H9 (cell line): ENCODE measurements around the gene SIGLEC9. TPM values are rescaled to one million over a fixed set of nuclear protein-coding genes. Genes with fewer than 3 reads are reported as not detected.

Source experiments
- DNase-seq: peaks from one replicate; pipeline ENCODE4 v3.0.0-alpha.2; 2017
- H2AFZ ChIP-seq: one replicate; pipeline ENCODE4 v1.6.1; 2013; ENCODE audit warnings: mild to moderate bottlenecking, low read length, control low read depth, moderate library complexity
- H2AK5ac ChIP-seq: 2 replicates; pipeline ENCODE4 v1.6.1; 2013; ENCODE audit warnings: low read length, control low read depth, mixed read lengths; ENCODE audit not compliant: insufficient read length
- H2BK120ac ChIP-seq: one replicate; pipeline ENCODE4 v1.6.1; 2013; ENCODE audit warnings: low read depth, mild to moderate bottlenecking, low read length, control low read depth, inconsistent platforms; ENCODE audit not compliant: poor library complexity, severe bottlenecking
- H2BK12ac ChIP-seq: 2 replicates; pipeline ENCODE4 v1.6.1; 2013; ENCODE audit warnings: low read length, control low read depth, mixed read lengths, low read depth; ENCODE audit not compliant: insufficient read length
- H2BK15ac ChIP-seq: 2 replicates; pipeline ENCODE4 v1.6.1; 2013; ENCODE audit warnings: low read depth, low read length, control low read depth
- H2BK20ac ChIP-seq: one replicate; pipeline ENCODE4 v1.6.1; 2013; ENCODE audit warnings: low read depth, mild to moderate bottlenecking, low read length, control low read depth, inconsistent platforms; ENCODE audit not compliant: poor library complexity, severe bottlenecking
- H2BK5ac ChIP-seq: 2 replicates; pipeline ENCODE4 v1.6.1; 2013; ENCODE audit warnings: low read length, control low read depth, mixed read lengths; ENCODE audit not compliant: insufficient read length
- H3K14ac ChIP-seq: 2 replicates; pipeline ENCODE4 v1.6.1; 2013; ENCODE audit warnings: low read length, control low read depth; ENCODE audit not compliant: insufficient read depth
- H3K18ac ChIP-seq: 2 replicates; pipeline ENCODE4 v1.6.1; 2013; ENCODE audit warnings: low read depth, mild to moderate bottlenecking, mixed read lengths, low read length, control low read depth; ENCODE audit not compliant: insufficient read length
- H3K23ac ChIP-seq: 2 replicates; pipeline ENCODE4 v1.6.1; 2013; ENCODE audit warnings: low read length, control low read depth, mixed read lengths, low read depth; ENCODE audit not compliant: insufficient read length
- H3K23me2 ChIP-seq: 2 replicates; pipeline ENCODE4 v1.6.1; 2013; ENCODE audit warnings: low read depth, mild to moderate bottlenecking, mixed read lengths, low read length, control low read depth; ENCODE audit not compliant: insufficient read length, poor library complexity, severe bottlenecking
- H3K27ac ChIP-seq: 2 replicates; pipeline ENCODE4 v1.5.1; 2013; ENCODE audit warnings: low read length, control low read depth, mixed read lengths, low read depth; ENCODE audit not compliant: insufficient read length
- H3K27me3 ChIP-seq: 2 replicates; pipeline ENCODE4 v1.6.1; 2013; ENCODE audit warnings: low read length, control low read depth, inconsistent platforms; ENCODE audit not compliant: insufficient read depth
- H3K4ac ChIP-seq: 2 replicates; pipeline ENCODE4 v1.6.1; 2013; ENCODE audit warnings: low read depth, mild to moderate bottlenecking, control low read depth, inconsistent platforms, low read length, moderate library complexity
- H3K4me1 ChIP-seq: 2 replicates; pipeline ENCODE4 v1.6.1; 2013; ENCODE audit warnings: low read length, control low read depth, inconsistent platforms; ENCODE audit not compliant: insufficient read depth
- H3K4me2 ChIP-seq: 2 replicates; pipeline ENCODE4 v1.6.1; 2013; ENCODE audit warnings: low read length, control low read depth, mixed read lengths; ENCODE audit not compliant: insufficient read length, insufficient read depth
- H3K56ac ChIP-seq: 2 replicates; pipeline ENCODE4 v1.6.1; 2013; ENCODE audit warnings: low read depth, mild to moderate bottlenecking, mixed read lengths, low read length, control low read depth; ENCODE audit not compliant: insufficient read length
- H3K79me1 ChIP-seq: 2 replicates; pipeline ENCODE4 v1.6.1; 2013; ENCODE audit warnings: low read depth, mild to moderate bottlenecking, moderate library complexity, low read length, control low read depth, inconsistent platforms; ENCODE audit not compliant: insufficient read depth, poor library complexity, severe bottlenecking
- H3K79me2 ChIP-seq: 2 replicates; pipeline ENCODE4 v1.6.1; 2013; ENCODE audit warnings: low read length, control low read depth, inconsistent platforms; ENCODE audit not compliant: insufficient read depth
- H3K9ac ChIP-seq: 2 replicates; pipeline ENCODE4 v1.6.1; 2013; ENCODE audit warnings: low read length, control low read depth, mixed read lengths; ENCODE audit not compliant: insufficient read length; ENCODE audit errors: extremely low read depth
- H3K9me3 ChIP-seq: one replicate; pipeline ENCODE4 v1.6.1; 2013; ENCODE audit warnings: low read depth, low read length, inconsistent platforms; ENCODE audit not compliant: control insufficient read depth
- H3T11ph ChIP-seq: one replicate; pipeline ENCODE4 v1.6.1; 2013; ENCODE audit warnings: mild to moderate bottlenecking, low read length, control low read depth, inconsistent platforms
- H4K20me1 ChIP-seq: one replicate; pipeline ENCODE4 v1.6.1; 2013; ENCODE audit not compliant: control insufficient read depth, insufficient read length, insufficient read depth
- H4K5ac ChIP-seq: 2 replicates; pipeline ENCODE4 v1.6.1; 2013; ENCODE audit warnings: low read depth, mild to moderate bottlenecking, mixed read lengths, low read length, control low read depth; ENCODE audit not compliant: insufficient read length
- H4K8ac ChIP-seq: replicated peaks from 2 replicates; pipeline ENCODE4 v1.6.1; 2013; ENCODE audit warnings: low read length, control low read depth, mixed read lengths, low read depth; ENCODE audit not compliant: insufficient read length
- H4K91ac ChIP-seq: 2 replicates; pipeline ENCODE4 v1.6.1; 2013; ENCODE audit warnings: low read depth, mild to moderate bottlenecking, moderate library complexity, mixed read lengths, low read length, control low read depth; ENCODE audit not compliant: insufficient read length
- H3K27ac Mint-ChIP-seq, 3 experiments: 2 replicates in 2 of 3; 3 replicates in 1 of 3; pipeline ENCODE4 v1.8.0; 2020 to 2021; ENCODE audit warnings: mixed read lengths in 3 of 3, mild to moderate bottlenecking in 1 of 3, moderate library complexity in 1 of 3
- H3K27me3 Mint-ChIP-seq: 2 replicates; pipeline ENCODE4 v1.8.0; 2021; ENCODE audit warnings: low read depth, mild to moderate bottlenecking, moderate library complexity, mixed read lengths
- H3K36me3 Mint-ChIP-seq, 3 experiments: 2 replicates in 2 of 3; 3 replicates in 1 of 3; pipeline ENCODE4 v1.8.0; 2020 to 2021; ENCODE audit warnings: low read depth in 3 of 3, mixed read lengths in 3 of 3; ENCODE audit not compliant: insufficient read depth in 1 of 3
- H3K4me1 Mint-ChIP-seq, 2 experiments: 2 replicates each; pipeline ENCODE4 v1.8.0; 2020; ENCODE audit warnings: mixed read lengths in 2 of 2
- H3K4me3 Mint-ChIP-seq, 2 experiments: 2 replicates in 1 of 2; 3 replicates in 1 of 2; pipeline ENCODE4 v1.8.0; 2020 to 2021; ENCODE audit warnings: mild to moderate bottlenecking in 2 of 2, mixed read lengths in 2 of 2, moderate library complexity in 1 of 2
- H3K9me3 Mint-ChIP-seq, 2 experiments: 2 replicates in 1 of 2; 3 replicates in 1 of 2; pipeline ENCODE4 v1.8.0; 2020; ENCODE audit warnings: mild to moderate bottlenecking in 2 of 2, mixed read lengths in 2 of 2, moderate library complexity in 1 of 2
- WGBS: extraction: QIAGEN DNeasy Blood & Tissue Kit; methylation state at CpG from one replicate; pipeline ENCODE4 v1.1.7; 2013; ENCODE audit warnings: missing lambda C conversion rate, low lambda C conversion rate, mixed read lengths; ENCODE audit not compliant: insufficient read length; ENCODE audit errors: extremely low coverage; 5-methylcytosine and 5-hydroxymethylcytosine counted together
- total RNA-seq: library from RNA; stranded (reverse); gene quantifications from 2 replicates; pipeline ENCODE4 v1.2.1, GENCODE V29; 2021
- TF ChIP-seq, protein P1 (sequence below): fragments of 200-600 bp; sonication (generic); conservative IDR thresholded peaks from 3 replicates; pipeline ENCODE4 v1.8.0; 2021; ENCODE audit warnings: antibody characterized with exemption, mild to moderate bottlenecking

Gene SIGLEC9
- total RNA-seq, 1 experiment from 2014 or later: not detected

GRCh38 chr19:51082611-51083010, 42.1 kb upstream of the SIGLEC9 start, which contains the start of gene KLK14:
TSS of gene KLK14 (minus strand) at chr19:51082887. CDS start at chr19:51082614, 273 bp downstream.
- no peak within 1 kb of the TSS for H2BK5ac ChIP-seq
- peaks cover 2% of the 10 kb centered on the region; the same call in 1 of the 2 replicates for H3K4me1 ChIP-seq
- DNase-seq: no peak
- Mint-ChIP-seq H3K36me3 (no peaks in the 10 kb centered on the region), H3K4me1 (peaks cover 22 to 32% of the 10 kb centered on the region in 2 experiments), H3K27ac (no peak within 1 kb of the TSS; a peak in 2 of 7 replicates), H3K9me3 (no peaks in the 10 kb centered on the region), H3K4me3 (no peak within 1 kb of the TSS), H3K27me3 (peaks cover 19% of the 10 kb centered on the region)
- no peak within 1 kb of the TSS for H2BK120ac ChIP-seq
- H3K79me1 ChIP-seq: no peaks in the 10 kb centered on the region
- H4K20me1 ChIP-seq: no peaks in the 10 kb centered on the region
- H4K91ac ChIP-seq: no peak within 1 kb of the TSS
- H2AFZ ChIP-seq: no peak within 1 kb of the TSS
- H3K23ac ChIP-seq: no peak within 1 kb of the TSS
- H3K27ac ChIP-seq: no peak within 1 kb of the TSS
- no peak within 1 kb of the TSS for H2BK15ac ChIP-seq
- no peaks in the 10 kb centered on the region for H3K23me2 ChIP-seq
- no peak within 1 kb of the TSS for H3K9ac ChIP-seq
- no peak within 1 kb of the TSS for H4K8ac ChIP-seq
- H3K18ac ChIP-seq: no peak within 1 kb of the TSS
- H4K5ac ChIP-seq: no peak within 1 kb of the TSS
- WGBS: no CpG with 5 or more reads among the region's 7 CpGs
- TF ChIP-seq, protein P1, sequence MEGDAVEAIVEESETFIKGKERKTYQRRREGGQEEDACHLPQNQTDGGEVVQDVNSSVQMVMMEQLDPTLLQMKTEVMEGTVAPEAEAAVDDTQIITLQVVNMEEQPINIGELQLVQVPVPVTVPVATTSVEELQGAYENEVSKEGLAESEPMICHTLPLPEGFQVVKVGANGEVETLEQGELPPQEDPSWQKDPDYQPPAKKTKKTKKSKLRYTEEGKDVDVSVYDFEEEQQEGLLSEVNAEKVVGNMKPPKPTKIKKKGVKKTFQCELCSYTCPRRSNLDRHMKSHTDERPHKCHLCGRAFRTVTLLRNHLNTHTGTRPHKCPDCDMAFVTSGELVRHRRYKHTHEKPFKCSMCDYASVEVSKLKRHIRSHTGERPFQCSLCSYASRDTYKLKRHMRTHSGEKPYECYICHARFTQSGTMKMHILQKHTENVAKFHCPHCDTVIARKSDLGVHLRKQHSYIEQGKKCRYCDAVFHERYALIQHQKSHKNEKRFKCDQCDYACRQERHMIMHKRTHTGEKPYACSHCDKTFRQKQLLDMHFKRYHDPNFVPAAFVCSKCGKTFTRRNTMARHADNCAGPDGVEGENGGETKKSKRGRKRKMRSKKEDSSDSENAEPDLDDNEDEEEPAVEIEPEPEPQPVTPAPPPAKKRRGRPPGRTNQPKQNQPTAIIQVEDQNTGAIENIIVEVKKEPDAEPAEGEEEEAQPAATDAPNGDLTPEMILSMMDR: no peak
- no peaks in the 10 kb centered on the region for H3K79me2 ChIP-seq
- H3K4ac ChIP-seq: no peak within 1 kb of the TSS
- H3K27me3 ChIP-seq: no peaks in the 10 kb centered on the region; the same call in 1 of the 2 replicates
- H3K14ac ChIP-seq: no peak within 1 kb of the TSS; the same call in 1 of the 2 replicates
- H2BK20ac ChIP-seq: no peak within 1 kb of the TSS
- no peak within 1 kb of the TSS for H2BK12ac ChIP-seq
- no peak within 1 kb of the TSS for H3K56ac ChIP-seq
- no peak within 1 kb of the TSS for H2AK5ac ChIP-seq
- H3K4me2 ChIP-seq: no peak within 1 kb of the TSS
- no peaks in the 10 kb centered on the region for H3K9me3 ChIP-seq
- no peak within 1 kb of the TSS for H3T11ph ChIP-seq
